Measurements from ENCODE around the gene TRIM9.

The TRIM9 gene

GRCh38 chr14:51028361-51028760 lies 66.5 kb downstream of the TRIM9 start:
- ChIA-PET POLR2A (no interaction called here), CTCF (no interaction called here)
- TF ChIP-seq ZNF384 (IDR thresholded peaks at IDR 0.05): no peak
- TF ChIP-seq FOXM1 (IDR thresholded peaks at IDR 0.05; ENCODE audit: borderline replicate concordance): no peak
- TF ChIP-seq BHLHE40 (IDR thresholded peaks at IDR 0.05; ENCODE audit: borderline replicate concordance): no peak
- TF ChIP-seq NFRKB (IDR thresholded peaks at IDR 0.05): no peak
- no peak for TF ChIP-seq HDGF (IDR thresholded peaks at IDR 0.05; ENCODE audit: borderline replicate concordance)
- no peak for TF ChIP-seq ELF4 (IDR thresholded peaks at IDR 0.05)
- TF ChIP-seq SP1 (IDR thresholded peaks at IDR 0.05): no peak
- TF ChIP-seq LEF1 (IDR thresholded peaks at IDR 0.05; ENCODE audit: borderline replicate concordance): no peak
- TF ChIP-seq TARDBP (IDR thresholded peaks at IDR 0.05): no peak
- no peak for TF ChIP-seq FOXA1 (IDR thresholded peaks at IDR 0.05)
- no peak for TF ChIP-seq FOXK2 (IDR thresholded peaks at IDR 0.05)
- TF ChIP-seq ARNT (IDR thresholded peaks at IDR 0.05): no peak
- TF ChIP-seq SUZ12 (IDR thresholded peaks at IDR 0.05): no peak
- TF ChIP-seq L3MBTL2 (conservative IDR thresholded peaks at IDR 0.05): no peak
- no peak for TF ChIP-seq CTBP1 (IDR thresholded peaks at IDR 0.05; ENCODE audit: borderline replicate concordance)
- no peak for TF ChIP-seq PKNOX1 (IDR thresholded peaks at IDR 0.05)
- DNase-seq (ENCODE audit: extremely low spot score): no peak

- TF ChIP-seq PKNOX1 (IDR thresholded peaks at IDR 0.05): peak; percentile 34; the same call in 1 of the 2 replicates
- TF ChIP-seq SUZ12 (IDR thresholded peaks at IDR 0.05): no peak
- CTCF ChIA-PET: no interaction called here
- DNase-seq (ENCODE audit: extremely low spot score): no peak
- POLR2A ChIA-PET: no interaction called here
Measured at GRCh38 chr14:51024377-51024776, 70.5 kb downstream of the TRIM9 start.

- CTCF ChIA-PET: no interaction called here
- POLR2A ChIA-PET: no interaction called here
- TF ChIP-seq LEF1 (IDR thresholded peaks at IDR 0.05; ENCODE audit: borderline replicate concordance): no peak
- TF ChIP-seq SP1 (IDR thresholded peaks at IDR 0.05): no peak
- no peak for TF ChIP-seq CTBP1 (IDR thresholded peaks at IDR 0.05; ENCODE audit: borderline replicate concordance)
- no peak for TF ChIP-seq FOXM1 (IDR thresholded peaks at IDR 0.05; ENCODE audit: borderline replicate concordance)
- TF ChIP-seq PKNOX1 (IDR thresholded peaks at IDR 0.05): no peak
- no peak for TF ChIP-seq ZNF384 (IDR thresholded peaks at IDR 0.05)
- no peak for TF ChIP-seq BHLHE40 (IDR thresholded peaks at IDR 0.05; ENCODE audit: borderline replicate concordance)
- TF ChIP-seq SUZ12 (IDR thresholded peaks at IDR 0.05): no peak
- TF ChIP-seq TARDBP (IDR thresholded peaks at IDR 0.05): no peak
- no peak for TF ChIP-seq FOXA1 (IDR thresholded peaks at IDR 0.05)
- TF ChIP-seq ELF4 (IDR thresholded peaks at IDR 0.05): no peak
- TF ChIP-seq FOXK2 (IDR thresholded peaks at IDR 0.05): no peak
- TF ChIP-seq ARNT (IDR thresholded peaks at IDR 0.05): no peak
- TF ChIP-seq HDGF (IDR thresholded peaks at IDR 0.05; ENCODE audit: borderline replicate concordance): no peak
- TF ChIP-seq L3MBTL2 (conservative IDR thresholded peaks at IDR 0.05): no peak
- no peak for TF ChIP-seq NFRKB (IDR thresholded peaks at IDR 0.05)
- DNase-seq (ENCODE audit: extremely low spot score): no peak
Measured at GRCh38 chr14:51023964-51024363, 70.9 kb downstream of the TRIM9 start.

- no peak for DNase-seq (ENCODE audit: extremely low spot score)
- CTCF ChIA-PET: no interaction called here
- TF ChIP-seq FOXM1 (IDR thresholded peaks at IDR 0.05; ENCODE audit: borderline replicate concordance) (no peak), ZNF384 (IDR thresholded peaks at IDR 0.05) (no peak), FOXK2 (IDR thresholded peaks at IDR 0.05) (no peak), FOXA1 (IDR thresholded peaks at IDR 0.05) (no peak), PKNOX1 (IDR thresholded peaks at IDR 0.05) (no peak)
- POLR2A ChIA-PET: no interaction called here
Measured at GRCh38 chr14:51022769-51023168, 72.1 kb downstream of the TRIM9 start.

GRCh38 chr14:51020024-51020710 lies 74.7 kb downstream of the TRIM9 start:
- POLR2A ChIA-PET: no interaction called here
- TF ChIP-seq FOXA1 (IDR thresholded peaks at IDR 0.05) (no peak), PKNOX1 (IDR thresholded peaks at IDR 0.05) (no peak), ARNT (IDR thresholded peaks at IDR 0.05) (no peak), FOXM1 (IDR thresholded peaks at IDR 0.05; ENCODE audit: borderline replicate concordance) (no peak), CTBP1 (IDR thresholded peaks at IDR 0.05; ENCODE audit: borderline replicate concordance) (no peak)
- CTCF ChIA-PET: no interaction called here
- no peak for DNase-seq (ENCODE audit: extremely low spot score)

- no peak for DNase-seq (ENCODE audit: extremely low spot score)
- ChIA-PET POLR2A (interaction anchor here (1.2 kb wide), 1 partner anchor 76 kb away, joined by 5 read pairs; the partner anchor contains the start of gene TRIM9), CTCF (no interaction called here)
- TF ChIP-seq SP1 (IDR thresholded peaks at IDR 0.05): no peak
- TF ChIP-seq FOXK2 (IDR thresholded peaks at IDR 0.05): no peak
- TF ChIP-seq PKNOX1 (IDR thresholded peaks at IDR 0.05): no peak
- no peak for TF ChIP-seq SUZ12 (IDR thresholded peaks at IDR 0.05)
- TF ChIP-seq BHLHE40 (IDR thresholded peaks at IDR 0.05; ENCODE audit: borderline replicate concordance): no peak
- TF ChIP-seq LEF1 (IDR thresholded peaks at IDR 0.05; ENCODE audit: borderline replicate concordance): no peak
- no peak for TF ChIP-seq ZNF384 (IDR thresholded peaks at IDR 0.05)
- TF ChIP-seq FOXA1 (IDR thresholded peaks at IDR 0.05): no peak
- TF ChIP-seq L3MBTL2 (conservative IDR thresholded peaks at IDR 0.05): no peak
- TF ChIP-seq NFRKB (IDR thresholded peaks at IDR 0.05): no peak
- TF ChIP-seq CTBP1 (IDR thresholded peaks at IDR 0.05; ENCODE audit: borderline replicate concordance): no peak
- no peak for TF ChIP-seq HDGF (IDR thresholded peaks at IDR 0.05; ENCODE audit: borderline replicate concordance)
- TF ChIP-seq FOXM1 (IDR thresholded peaks at IDR 0.05; ENCODE audit: borderline replicate concordance): no peak
- TF ChIP-seq TARDBP (IDR thresholded peaks at IDR 0.05): no peak
Measured at GRCh38 chr14:51019089-51019488, 75.8 kb downstream of the TRIM9 start.
